K562 (cell line): ENCODE measurements around the gene GADD45B. TPM values are rescaled to one million over a fixed set of nuclear protein-coding genes. Genes with fewer than 3 reads are reported as not detected.

Source experiments
- ARID3A ChIP-seq: IDR thresholded peaks from 2 replicates; pipeline ENCODE4 v1.6.1; 2012; ENCODE audit warnings: low read depth, low read length, improper control_type of control experiment, borderline replicate concordance
- C11orf30 ChIP-seq: fragments of 450-650 bp; IDR thresholded peaks from 2 replicates; pipeline ENCODE4 v1.6.1; 2016; ENCODE audit warnings: low read depth, mild to moderate bottlenecking
- ID3 ChIP-seq, 2 experiments: fragments of 250-450 bp in 1 of 2; fragments of 450-650 bp in 1 of 2; sonication (Bioruptor Pico) in 1 of 2; IDR thresholded peaks; 2 replicates each; pipeline versions ENCODE4 v1.6.1 to v1.8.0; 2016 to 2021; ENCODE audit warnings: mild to moderate bottlenecking in 2 of 2, moderate library complexity in 2 of 2, missing compliant biosample characterization in 1 of 2, missing genetic modification characterization in 1 of 2
- SFPQ ChIP-seq: fragments of 200-400 bp; formaldehyde crosslinking; IDR thresholded peaks from 2 replicates; pipeline ENCODE4 v1.6.1; 2017; ENCODE audit warnings: mild to moderate bottlenecking, low read depth, low read length, moderate library complexity
- THAP12 ChIP-seq: fragments of 250-450 bp; sonication (Bioruptor Pico); IDR thresholded peaks from 2 replicates; pipeline ENCODE4 v1.9.0; 2021; ENCODE audit warnings: mild to moderate bottlenecking, inconsistent platforms
- polyA plus RNA-seq, 8 experiments: library from polyadenylated mRNA; depleted of rRNA in 4 of 8; stranded (reverse) in 5 of 8; unstranded in 3 of 8; fragments of >200 nt; fragmentation: Nextera tagmentation in 2 of 8; fragmentation: Illumina TruSeq in 1 of 8; extraction: Ambion mirVana in 2 of 8; extraction: Trizol in 1 of 8; gene quantifications; 2 replicates each; pipeline versions ENCODE4 v1.2.1 to v1.2.3, GENCODE V29; 2011 to 2014; ENCODE audit warnings: inconsistent platforms in 1 of 8, missing spikeins in 1 of 8
- total RNA-seq, 7 experiments: library from RNA; depleted of rRNA in 6 of 7; stranded (reverse); fragments of >200 nt in 6 of 7; fragmentation: Illumina TruSeq in 2 of 7; extraction: Trizol in 2 of 7; gene quantifications; 2 replicates each; pipeline versions ENCODE4 v1.2.1 to v1.2.3, GENCODE V29; 2011 to 2021; ENCODE audit warnings: low replicate concordance in 1 of 7

Gene GADD45B
- total and polyA plus RNA-seq, 9 of the 15 experiments (the other 6 are each of a cell fraction or from before 2014, with no cell fraction given) = 0.06 to 4.1 (median 2.1) TPM

GRCh38 chr19:2475702-2476450 is at the start of gene GADD45B (continued):
- TF ChIP-seq THAP12 (CRISPR knock-in tag) = no peak
- TF ChIP-seq ARID3A = no peak
- no peak for TF ChIP-seq C11orf30
- TF ChIP-seq SFPQ = no peak
- TF ChIP-seq ID3 (CRISPR knock-in tag; IDR thresholded peaks at IDR 0.05) = no peak
- no peak; the same call in 1 of the 2 replicates for TF ChIP-seq ID3 (tag; IDR thresholded peaks at IDR 0.05)
